Activated naive CD8-positive, alpha-beta T cell (primary cell): Measurements from ENCODE around the gene FDXR.

Experiments
- H3K27ac Mint-ChIP-seq: one replicate; pipeline ENCODE4 v1.8.0; 2021; ENCODE audit warnings: mixed read lengths
- H3K27me3 Mint-ChIP-seq: one replicate; pipeline ENCODE4 v1.8.0; 2021; ENCODE audit warnings: mixed read lengths
- H3K36me3 Mint-ChIP-seq: one replicate; pipeline ENCODE4 v1.8.0; 2021; ENCODE audit warnings: mixed read lengths
- H3K4me1 Mint-ChIP-seq: one replicate; pipeline ENCODE4 v1.8.0; 2021; ENCODE audit warnings: low read depth, mixed read lengths
- H3K4me3 Mint-ChIP-seq: one replicate; pipeline ENCODE4 v1.8.0; 2021; ENCODE audit warnings: mild to moderate bottlenecking, mixed read lengths
- H3K9me3 Mint-ChIP-seq: one replicate; pipeline ENCODE4 v1.8.0; 2021; ENCODE audit warnings: low read depth, mixed read lengths

Gene FDXR

DNA sequence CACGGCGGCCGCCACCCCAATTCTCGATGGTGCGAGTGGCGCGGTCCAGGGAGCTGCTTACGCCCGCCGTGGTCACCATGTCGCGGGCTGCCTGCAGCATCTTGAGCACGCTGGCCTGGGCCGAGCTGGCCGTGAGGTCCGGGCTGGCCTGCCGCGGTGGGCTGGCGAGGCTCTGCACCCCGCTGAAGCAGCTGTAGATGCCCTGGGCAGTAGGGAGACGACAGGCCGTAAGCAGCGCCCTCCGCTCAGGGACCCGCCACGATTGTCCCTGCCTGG lies 29.5 kb downstream of the FDXR start:
- Mint-ChIP-seq H3K27ac (no peak overlapping the region), H3K27me3 (no peaks in the 10 kb centered on the region), H3K4me3 (no peak overlapping the region), H3K36me3 (peaks cover 2% of the 10 kb centered on the region), H3K4me1 (peaks cover 17% of the 10 kb centered on the region), H3K9me3 (no peaks in the 10 kb centered on the region)

DNA sequence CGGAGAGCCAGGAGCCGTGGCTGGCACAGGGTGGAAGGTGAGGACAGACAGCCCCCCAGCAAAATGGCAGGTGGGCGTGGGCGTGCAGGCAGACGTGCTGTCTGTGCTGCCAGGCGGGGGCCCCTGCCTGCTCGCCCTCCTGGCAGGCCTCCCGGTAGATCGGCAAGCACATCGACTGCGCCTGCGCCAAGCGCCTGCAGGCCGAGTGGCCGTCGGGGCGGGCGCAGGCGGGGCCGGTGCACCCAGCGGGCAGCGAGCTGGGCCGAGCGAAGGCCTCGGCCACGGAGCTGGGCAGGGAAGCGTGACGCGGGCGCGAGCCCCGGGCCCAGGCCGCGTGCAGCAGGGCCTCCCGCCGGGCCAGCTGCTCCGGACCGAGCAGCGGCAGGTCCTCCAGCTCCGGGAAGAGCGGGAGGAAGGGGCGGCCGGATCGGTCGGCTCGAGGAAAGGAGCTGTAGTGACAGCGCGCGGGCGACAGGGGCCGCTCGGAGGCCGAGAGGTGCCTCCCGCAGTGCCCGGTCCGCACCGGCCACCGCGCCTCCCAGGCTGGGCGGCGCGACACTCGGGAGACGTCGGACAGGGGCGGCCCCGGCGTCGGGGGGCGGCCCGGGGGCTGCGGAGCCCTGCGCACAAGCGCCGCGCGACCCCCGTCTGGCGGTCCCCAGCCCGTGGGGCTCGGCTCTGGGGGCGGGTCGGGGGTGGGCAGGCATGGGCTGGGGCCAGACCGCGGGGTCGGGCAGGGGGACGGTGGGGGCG lies 30.0 kb downstream of the FDXR start:
- Mint-ChIP-seq H3K27me3 (no peaks in the 10 kb centered on the region), H3K27ac (no peak overlapping the region), H3K36me3 (peaks cover 2% of the 10 kb centered on the region), H3K4me1 (peaks cover 17% of the 10 kb centered on the region), H3K9me3 (no peaks in the 10 kb centered on the region), H3K4me3 (no peak overlapping the region)

DNA sequence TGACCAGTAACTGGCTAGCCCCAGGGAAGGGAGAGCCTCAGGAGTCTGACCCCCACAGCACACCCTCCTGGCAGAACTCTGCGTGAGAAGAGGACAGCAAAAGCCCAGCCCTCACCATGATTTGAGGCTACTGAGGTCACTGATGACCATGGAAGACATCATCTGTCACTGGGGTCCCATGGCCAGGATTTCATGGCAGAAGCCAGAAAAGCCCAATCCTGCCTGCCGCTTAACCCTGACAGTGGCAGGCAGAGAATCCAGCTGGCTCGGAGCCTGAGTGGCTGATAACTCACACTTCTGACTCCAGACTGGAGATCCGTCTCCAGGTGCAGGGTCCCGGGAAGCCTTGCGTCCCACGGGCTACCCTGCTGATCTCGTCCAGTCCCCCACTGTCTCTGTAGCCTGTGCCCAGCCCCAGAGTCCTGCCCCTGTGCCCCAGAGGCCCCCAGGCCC lies 30.6 kb downstream of the FDXR start:
- Mint-ChIP-seq H3K36me3 (peaks cover 2% of the 10 kb centered on the region), H3K4me1 (peaks cover 17% of the 10 kb centered on the region), H3K27me3 (no peaks in the 10 kb centered on the region), H3K4me3 (peak overlapping the region; percentile 5), H3K9me3 (no peaks in the 10 kb centered on the region), H3K27ac (no peak overlapping the region)

DNA sequence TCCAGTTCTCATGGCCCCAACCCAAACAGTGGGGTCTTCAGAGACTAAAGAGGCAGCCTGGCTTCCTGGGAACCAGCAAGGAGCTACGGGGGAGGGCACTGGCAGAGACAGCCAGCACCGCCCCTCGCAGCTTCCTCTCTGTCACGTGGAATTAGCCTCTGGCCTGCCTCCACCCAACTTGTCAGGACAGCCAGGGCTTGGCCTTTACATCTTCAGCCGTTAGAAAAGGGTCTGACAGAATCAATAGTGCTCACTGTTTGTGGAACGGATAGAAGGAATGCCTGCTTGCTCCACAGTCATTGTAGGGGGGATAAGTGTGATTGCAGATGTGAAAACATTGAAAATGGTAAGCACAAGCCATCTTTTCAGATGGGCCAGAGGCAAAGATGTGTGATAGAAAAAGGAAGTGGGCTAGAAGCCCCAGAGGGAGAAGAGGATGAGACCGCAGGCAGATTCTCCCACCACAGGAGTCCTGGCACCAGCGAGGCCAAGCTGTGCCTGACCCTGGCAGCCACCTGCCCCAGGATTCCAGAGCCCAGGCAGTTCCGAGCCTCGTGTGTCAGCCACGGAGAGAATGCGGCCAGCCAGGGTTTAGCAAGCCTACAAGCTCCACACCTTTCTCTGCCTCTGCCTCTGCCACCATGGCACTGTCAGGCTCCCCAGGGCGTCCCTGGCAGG lies 31.7 kb downstream of the FDXR start:
- Mint-ChIP-seq H3K4me3 (peak overlapping the region; percentile 1), H3K9me3 (no peaks in the 10 kb centered on the region), H3K36me3 (peaks cover 6% of the 10 kb centered on the region), H3K4me1 (peaks cover 17% of the 10 kb centered on the region), H3K27ac (no peak overlapping the region), H3K27me3 (no peaks in the 10 kb centered on the region)

DNA sequence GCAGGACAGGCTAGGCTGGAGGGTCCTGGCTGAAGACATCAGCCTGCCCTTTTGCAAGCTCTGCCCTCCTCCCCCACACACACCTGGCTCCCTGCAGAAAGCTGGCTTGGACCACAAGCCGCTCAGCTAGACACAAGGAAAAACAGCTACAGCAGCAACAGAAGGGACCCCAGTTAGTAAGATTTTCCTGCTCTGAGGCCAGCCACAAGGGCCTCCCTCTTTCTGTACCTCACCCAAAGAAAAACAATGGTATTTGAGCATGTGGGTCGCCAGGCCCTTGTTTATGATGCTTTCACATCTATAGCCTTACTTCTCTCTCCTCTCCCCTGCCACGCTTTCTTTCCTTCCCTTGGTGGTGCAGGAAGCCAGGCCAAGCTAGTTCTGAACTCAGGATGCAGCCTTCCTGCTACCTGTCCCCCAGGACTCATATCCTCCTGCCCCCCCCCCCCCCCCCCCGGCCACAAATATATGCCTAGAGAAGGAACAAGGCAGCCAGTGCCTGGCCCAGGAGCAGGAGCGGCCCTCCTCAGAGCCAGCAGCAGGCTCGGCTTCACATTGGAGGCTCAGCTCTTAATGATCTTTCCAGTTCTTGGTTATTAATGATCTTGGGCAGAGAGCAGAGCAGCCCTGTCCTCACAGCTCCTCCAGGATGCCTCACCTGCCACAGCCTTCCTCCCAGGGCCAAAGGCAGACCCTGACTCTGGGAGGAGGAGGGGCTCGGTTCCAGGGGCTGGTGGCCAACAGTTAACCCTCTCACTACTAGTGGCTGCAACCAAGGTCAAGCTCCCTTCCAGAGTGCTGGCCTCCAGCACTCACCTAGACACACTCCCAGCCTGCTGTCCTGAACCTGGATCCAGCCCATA lies 32.6 kb downstream of the FDXR start:
- peaks cover 17% of the 10 kb centered on the region for H3K4me1 Mint-ChIP-seq
- no peaks in the 10 kb centered on the region for H3K9me3 Mint-ChIP-seq
- no peak overlapping the region for H3K4me3 Mint-ChIP-seq
- no peaks in the 10 kb centered on the region for H3K27me3 Mint-ChIP-seq
- peaks cover 11% of the 10 kb centered on the region for H3K36me3 Mint-ChIP-seq
- H3K27ac Mint-ChIP-seq = no peak overlapping the region

DNA sequence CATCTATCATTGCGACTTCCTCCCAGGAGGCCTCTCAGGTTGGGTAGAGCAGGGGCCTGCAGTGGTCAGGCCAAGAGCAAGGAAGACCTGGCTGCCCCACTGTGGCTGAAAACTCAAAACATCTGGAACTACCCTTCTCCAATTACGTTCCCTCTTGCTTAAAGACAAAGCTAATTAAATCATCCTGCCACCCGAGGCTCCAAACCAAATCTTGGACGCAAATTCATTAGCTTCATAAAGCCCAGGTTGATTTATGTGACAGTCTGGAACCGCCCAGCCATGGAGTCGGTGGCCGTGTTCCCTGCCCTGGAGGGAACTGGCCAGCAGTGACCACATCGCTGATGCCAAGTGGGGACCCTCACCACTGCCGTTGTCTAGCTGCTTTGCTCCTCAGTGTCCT lies 34.5 kb downstream of the FDXR start:
- peaks cover 11% of the 10 kb centered on the region for H3K36me3 Mint-ChIP-seq
- H3K9me3 Mint-ChIP-seq = no peaks in the 10 kb centered on the region
- H3K4me3 Mint-ChIP-seq = no peak overlapping the region
- no peaks in the 10 kb centered on the region for H3K27me3 Mint-ChIP-seq
- peaks cover 17% of the 10 kb centered on the region for H3K4me1 Mint-ChIP-seq
- H3K27ac Mint-ChIP-seq = no peak overlapping the region

DNA sequence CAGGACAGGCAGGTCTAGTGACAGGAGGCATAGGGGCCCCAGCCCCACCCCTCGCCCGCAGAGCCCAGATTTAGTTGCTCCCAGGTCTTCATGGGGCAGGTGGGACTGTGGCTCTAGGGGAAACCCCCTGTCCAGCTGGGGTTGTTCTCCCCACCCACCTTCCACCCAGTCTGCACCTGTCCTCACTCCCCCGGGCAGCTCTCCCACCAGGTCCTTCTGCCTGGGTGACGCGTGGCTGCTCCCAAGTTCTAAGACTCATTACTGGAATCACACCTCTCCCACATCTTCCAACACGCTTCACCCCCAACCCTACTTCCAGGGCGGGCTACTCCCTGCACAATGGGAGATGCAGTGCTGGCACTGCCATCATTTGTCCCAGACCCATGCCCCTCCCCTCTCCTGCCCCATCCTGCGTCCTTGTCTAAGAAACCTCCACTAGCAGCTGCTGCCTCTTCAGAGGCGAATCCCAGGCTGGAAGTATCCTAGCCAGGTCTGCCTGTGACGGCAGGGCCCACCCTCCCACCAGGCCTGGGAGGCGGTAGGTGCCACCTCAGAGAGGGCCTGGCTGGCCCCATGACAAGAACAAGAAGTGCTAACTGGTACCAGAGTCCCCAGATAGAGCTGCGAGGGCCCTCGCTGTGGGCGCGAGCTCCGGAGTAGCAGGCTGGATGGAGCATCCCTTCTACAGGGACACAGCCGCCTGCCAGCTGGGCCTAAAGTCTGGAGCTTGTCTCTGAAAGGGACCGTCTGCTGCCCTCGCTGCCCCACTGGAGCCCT lies 35.9 kb downstream of the FDXR start:
- Mint-ChIP-seq H3K36me3 (peaks cover 10% of the 10 kb centered on the region), H3K4me1 (peaks cover 15% of the 10 kb centered on the region), H3K27ac (no peak overlapping the region), H3K9me3 (no peaks in the 10 kb centered on the region), H3K4me3 (no peak overlapping the region), H3K27me3 (no peaks in the 10 kb centered on the region)

DNA sequence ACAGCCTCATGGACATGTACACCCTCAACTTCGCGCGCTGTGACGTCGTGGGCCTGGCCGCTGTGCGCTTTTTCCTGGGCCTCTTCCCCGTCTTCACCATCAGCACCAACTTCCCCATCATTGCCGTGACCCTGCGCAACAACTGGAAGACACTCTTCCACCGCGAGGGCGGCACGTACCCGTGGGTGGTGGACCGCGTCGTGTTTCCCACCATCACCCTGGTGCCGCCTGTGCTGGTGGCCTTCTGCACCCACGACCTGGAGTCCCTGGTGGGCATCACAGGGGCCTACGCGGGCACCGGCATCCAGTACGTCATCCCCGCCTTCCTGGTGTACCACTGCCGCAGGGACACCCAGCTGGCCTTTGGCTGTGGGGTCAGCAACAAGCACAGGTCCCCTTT lies 36.6 kb downstream of the FDXR start:
- Mint-ChIP-seq H3K27ac (no peak overlapping the region), H3K36me3 (peaks cover 8% of the 10 kb centered on the region), H3K4me3 (no peak overlapping the region), H3K27me3 (no peaks in the 10 kb centered on the region), H3K4me1 (peaks cover 13% of the 10 kb centered on the region), H3K9me3 (no peaks in the 10 kb centered on the region)

DNA sequence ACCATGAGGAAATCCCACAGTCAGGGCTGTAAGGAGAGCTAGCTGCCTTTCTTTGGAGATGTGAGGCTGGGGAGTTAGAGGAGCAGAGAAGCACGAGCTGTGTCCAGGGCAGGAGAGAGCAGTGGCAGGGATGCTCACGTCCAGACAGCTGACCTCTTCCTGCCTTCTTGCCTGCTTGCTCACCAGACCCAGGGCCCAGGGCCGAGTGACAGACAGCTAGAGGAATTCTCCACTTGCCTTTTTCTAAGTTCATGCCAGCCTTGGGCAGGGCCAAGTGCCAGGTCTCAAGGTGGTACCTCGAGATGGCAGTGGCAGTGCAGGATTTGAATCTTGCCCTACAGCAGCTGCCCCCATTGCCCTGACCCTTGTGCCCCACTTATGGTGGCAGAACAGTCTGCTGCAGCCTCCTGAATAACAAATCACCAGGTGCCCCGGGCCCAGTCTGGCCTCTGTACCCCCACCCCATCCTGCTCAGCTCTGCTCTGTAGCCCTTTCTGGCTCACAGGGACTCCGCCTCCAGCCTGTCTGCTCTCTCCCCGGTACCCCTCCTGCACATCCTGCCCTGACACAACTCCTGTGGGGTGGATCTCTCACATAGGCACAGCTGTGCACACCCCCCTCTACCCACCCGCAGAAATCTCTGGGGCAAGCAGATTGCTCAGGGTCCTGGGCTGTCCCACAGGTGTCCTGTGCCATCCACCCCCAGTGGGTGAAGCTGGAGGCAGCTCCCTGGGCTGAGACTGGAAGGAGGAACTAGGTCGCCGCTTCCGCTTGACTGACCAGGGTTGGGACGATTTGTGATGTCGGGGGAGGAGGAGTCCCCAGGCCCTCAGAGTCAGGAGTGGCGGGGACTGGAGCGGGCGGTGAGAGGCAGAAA lies 39.1 kb downstream of the FDXR start:
- Mint-ChIP-seq H3K4me3 (no peak overlapping the region), H3K9me3 (no peaks in the 10 kb centered on the region), H3K36me3 (peaks cover 10% of the 10 kb centered on the region), H3K4me1 (no peaks in the 10 kb centered on the region), H3K27me3 (no peaks in the 10 kb centered on the region), H3K27ac (no peak overlapping the region)

DNA sequence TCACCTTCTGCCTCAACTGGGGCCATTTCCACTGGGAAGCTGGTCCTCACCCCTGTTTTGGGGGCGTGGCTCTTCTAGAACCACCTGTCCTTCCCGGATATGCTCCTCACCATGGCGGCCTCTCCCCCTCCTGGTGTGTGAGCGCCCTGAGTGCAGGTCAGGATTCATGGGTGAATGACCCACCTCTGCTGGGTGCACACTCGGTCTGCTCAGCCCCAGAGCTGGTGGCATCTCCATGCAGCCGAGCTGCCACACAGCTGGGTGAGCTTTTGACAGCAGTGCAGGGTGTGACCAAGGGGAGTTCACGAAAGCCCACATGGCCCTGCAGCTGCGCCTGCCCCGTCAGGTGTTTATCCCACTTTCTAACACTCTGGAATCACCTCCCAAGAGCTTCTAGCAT lies 40.4 kb downstream of the FDXR start:
- Mint-ChIP-seq H3K4me1 (no peaks in the 10 kb centered on the region), H3K9me3 (no peaks in the 10 kb centered on the region), H3K27ac (no peak overlapping the region), H3K4me3 (no peak overlapping the region), H3K27me3 (no peaks in the 10 kb centered on the region), H3K36me3 (peaks cover 10% of the 10 kb centered on the region)

DNA sequence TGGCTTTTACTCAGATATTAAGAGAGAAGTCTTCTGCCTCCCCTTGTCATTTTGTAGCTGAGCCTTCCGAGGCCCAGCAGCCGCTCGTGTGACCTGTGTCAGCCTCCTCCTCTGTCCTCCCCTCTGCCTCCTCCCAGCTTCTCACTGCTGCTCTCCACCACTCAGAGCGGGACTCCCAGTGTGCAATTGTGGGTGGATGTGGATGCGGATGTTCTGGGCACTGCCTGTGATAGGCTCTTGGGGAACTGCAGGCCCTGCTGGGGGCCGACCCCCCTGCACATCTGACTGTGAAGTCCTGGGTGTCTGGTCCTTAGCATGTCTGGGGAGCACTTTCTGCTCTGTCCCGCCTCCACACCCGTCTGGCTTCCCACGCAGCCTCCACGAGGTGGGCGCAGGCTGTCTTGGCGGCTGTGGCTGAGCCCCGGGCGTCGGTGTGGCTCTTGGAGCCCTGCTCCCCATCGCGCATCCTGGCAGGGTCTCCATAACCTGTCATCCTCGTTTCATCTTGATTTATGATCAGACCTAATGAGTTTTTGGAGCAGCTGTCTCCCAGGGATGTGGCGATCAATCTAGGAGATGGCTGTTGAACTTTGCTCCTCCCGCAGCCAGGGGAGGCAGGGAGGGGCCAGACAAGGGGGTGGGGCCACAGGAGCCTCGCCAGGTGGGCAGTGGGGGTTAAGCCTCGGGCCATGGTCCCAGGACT lies 41.2 kb downstream of the FDXR start:
- Mint-ChIP-seq H3K4me3 (no peak overlapping the region), H3K9me3 (no peaks in the 10 kb centered on the region), H3K27ac (no peak overlapping the region), H3K36me3 (peaks cover 7% of the 10 kb centered on the region), H3K27me3 (no peaks in the 10 kb centered on the region), H3K4me1 (no peaks in the 10 kb centered on the region)

DNA sequence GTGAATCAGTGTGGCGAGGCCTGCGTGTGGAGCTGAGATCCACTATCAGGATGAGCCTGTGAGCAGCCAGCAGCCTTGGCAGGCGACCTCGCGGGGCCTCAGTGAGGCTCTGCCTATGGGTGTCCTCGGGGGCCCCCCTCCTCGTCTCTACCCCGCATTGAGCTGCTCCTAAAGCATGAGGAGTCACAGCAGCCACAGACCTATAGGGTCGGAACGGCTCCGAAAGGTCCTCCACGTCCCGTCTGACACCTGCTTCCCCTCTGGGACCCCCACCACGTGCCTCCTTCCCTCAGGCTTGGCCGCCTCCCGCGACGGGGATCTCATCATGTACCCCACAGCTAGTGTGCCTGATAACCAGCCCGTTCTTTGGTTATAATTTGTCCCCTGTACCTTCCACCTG lies 41.9 kb downstream of the FDXR start:
- peaks cover 3% of the 10 kb centered on the region for H3K36me3 Mint-ChIP-seq
- no peak overlapping the region for H3K27ac Mint-ChIP-seq
- no peaks in the 10 kb centered on the region for H3K9me3 Mint-ChIP-seq
- H3K4me1 Mint-ChIP-seq = no peaks in the 10 kb centered on the region
- H3K4me3 Mint-ChIP-seq = no peak overlapping the region
- H3K27me3 Mint-ChIP-seq = no peaks in the 10 kb centered on the region

DNA sequence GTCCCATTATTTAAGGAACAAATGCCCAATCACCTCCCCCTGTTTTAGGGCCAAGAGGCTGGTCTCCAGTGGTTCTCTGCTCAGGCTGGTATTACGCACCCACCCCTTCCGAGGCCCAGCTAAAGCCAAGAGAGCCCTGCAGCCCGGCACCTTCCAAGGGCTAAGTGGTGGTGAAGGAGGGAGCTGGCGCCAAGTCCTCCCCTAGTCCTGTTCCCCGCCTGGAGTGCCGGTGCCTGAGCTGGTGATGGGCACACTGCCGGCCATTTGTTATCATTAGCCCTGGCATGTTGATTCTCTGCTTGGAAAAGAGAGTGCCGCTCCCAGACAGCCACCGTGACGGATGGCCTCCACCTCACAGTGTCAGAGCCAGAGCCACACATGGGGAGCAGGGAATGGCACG lies 45.0 kb downstream of the FDXR start:
- H3K27me3 Mint-ChIP-seq = no peaks in the 10 kb centered on the region
- no peak overlapping the region for H3K27ac Mint-ChIP-seq
- H3K9me3 Mint-ChIP-seq = no peaks in the 10 kb centered on the region
- no peaks in the 10 kb centered on the region for H3K4me1 Mint-ChIP-seq
- H3K4me3 Mint-ChIP-seq = no peak overlapping the region
- peaks cover 2% of the 10 kb centered on the region for H3K36me3 Mint-ChIP-seq
